ENCODE measurements around the gene CTNNA2. TPM values are rescaled to one million over a fixed set of nuclear protein-coding genes. Genes with fewer than 3 reads are reported as not detected.

CTNNA2 gene
- total and polyA plus RNA-seq, 9 of the 15 experiments (the other 6 are each of a cell fraction or from before 2014, with no cell fraction given), result 0.03 to 0.40 (median 0.15) TPM

GRCh38 chr2:80634590-80634989 lies 1121.7 kb downstream of the CTNNA2 start:
- 1% methylated on average over 4 of the region's 4 CpGs for WGBS (ENCODE audit: insufficient coverage, low coverage, missing lambda C conversion rate)
- DNase-seq (ENCODE audit: extremely low read depth in 1 of 4, low spot score in 3 of 4) (no peak), FAIRE-seq (no peak), ATAC-seq (no peak)
- H3K79me2 ChIP-seq (ENCODE audit: control insufficient read depth, insufficient read depth, low read length), result no peaks in the 10 kb centered on the region
- POLR2A ChIA-PET, result no interaction called here
- peak; percentile 50; the same call in 1 of the 2 replicates for TF ChIP-seq ZNF316 (IDR thresholded peaks at IDR 0.05)
- TF ChIP-seq FOS (IDR thresholded peaks at IDR 0.05; ENCODE audit: extremely low read depth, insufficient read length), result no peak
- no peak for TF ChIP-seq PHF21A (IDR thresholded peaks at IDR 0.05; ENCODE audit: borderline replicate concordance, low read depth)
- no peak for TF ChIP-seq EGR1 (conservative IDR thresholded peaks at IDR 0.05)
- TF ChIP-seq FOXA1 (IDR thresholded peaks at IDR 0.05; ENCODE audit: borderline replicate concordance), result no peak
- no peaks in the 10 kb centered on the region for H3K36me3 ChIP-seq (ENCODE audit: control insufficient read depth, insufficient read depth, low read length)
- in situ Hi-C loops (cut with MboI), result no loop called here
- H3K9me1 ChIP-seq (ENCODE audit: control insufficient read depth, insufficient read depth, low read length), result no peaks in the 10 kb centered on the region
- H3K27me3 ChIP-seq (ENCODE audit: control insufficient read depth in 2 of 2, insufficient read depth in 2 of 2, low read length in 2 of 2), result no peaks in the 10 kb centered on the region
- H3K9ac ChIP-seq (ENCODE audit: insufficient read depth in 1 of 2, low read depth in 2 of 2, low read length in 2 of 2), result no peak overlapping the region
- no peaks in the 10 kb centered on the region for H4K20me1 ChIP-seq (replicated peaks; ENCODE audit: control insufficient read depth, insufficient read depth, low read length)
- BruUV-seq (replicated peaks), result no TSS peak
- CTCF ChIA-PET (ENCODE audit: low intra/inter-chr PET ratio), result no interaction called here
- H3K27ac ChIP-seq (ENCODE audit: extremely low read depth, low read depth, low read length), result no peak overlapping the region
- H3K4me3 ChIP-seq, result no peak overlapping the region
- no peak overlapping the region for H2AFZ ChIP-seq (ENCODE audit: low read depth, low read length)
- no peak overlapping the region for H3K4me2 ChIP-seq (ENCODE audit: insufficient read depth, low read length)
- intact Hi-C loops (cut with micrococcal nuclease), result no loop called here
- H3K9me3 ChIP-seq (replicated peaks; ENCODE audit: control insufficient read depth, insufficient read depth, low read depth, low read length), result no peaks in the 10 kb centered on the region
- no peaks in the 10 kb centered on the region for H3K4me1 ChIP-seq (replicated peaks in 1 of 2; ENCODE audit: control insufficient read depth in 2 of 2, insufficient read depth in 2 of 2, low read length in 2 of 2)

GRCh38 chr2:80638783-80639182 lies 1125.9 kb downstream of the CTNNA2 start:
- no peak for DNase-seq (ENCODE audit: extremely low read depth in 1 of 4, low spot score in 3 of 4)
- H3K9me1 ChIP-seq (ENCODE audit: control insufficient read depth, insufficient read depth, low read length), result no peaks in the 10 kb centered on the region
- no peak for ATAC-seq
- H3K9me3 ChIP-seq (replicated peaks; ENCODE audit: control insufficient read depth, insufficient read depth, low read depth, low read length), result no peaks in the 10 kb centered on the region
- no peak overlapping the region for H2AFZ ChIP-seq (ENCODE audit: low read depth, low read length)
- WGBS (ENCODE audit: insufficient coverage, low coverage, missing lambda C conversion rate), result 0% methylated on average over 1 of the region's 1 CpG
- CTCF ChIA-PET (ENCODE audit: low intra/inter-chr PET ratio), result no interaction called here
- FAIRE-seq, result no peak
- no peak overlapping the region for H3K9ac ChIP-seq (ENCODE audit: insufficient read depth in 1 of 2, low read depth in 2 of 2, low read length in 2 of 2)
- H3K4me2 ChIP-seq (ENCODE audit: insufficient read depth, low read length), result no peak overlapping the region
- H3K27ac ChIP-seq (ENCODE audit: extremely low read depth, low read depth, low read length), result no peak overlapping the region
- in situ Hi-C loops (cut with MboI) (no loop called here), intact Hi-C loops (cut with micrococcal nuclease) (no loop called here)
- H3K79me2 ChIP-seq (ENCODE audit: control insufficient read depth, insufficient read depth, low read length), result no peaks in the 10 kb centered on the region
- POLR2A ChIA-PET, result no interaction called here
- H3K4me1 ChIP-seq (replicated peaks in 1 of 2; ENCODE audit: control insufficient read depth in 2 of 2, insufficient read depth in 2 of 2, low read length in 2 of 2), result no peaks in the 10 kb centered on the region
- no peak for TF ChIP-seq TEAD1 (CRISPR knock-in tag; IDR thresholded peaks at IDR 0.05)
- no peak for TF ChIP-seq IFI16 (CRISPR knock-in tag; IDR thresholded peaks at IDR 0.05)
- no peak for TF ChIP-seq TEAD4 (IDR thresholded peaks at IDR 0.05; ENCODE audit: low read length)
- TF ChIP-seq TEAD4 (CRISPR knock-in tag; IDR thresholded peaks at IDR 0.05; ENCODE audit: borderline replicate concordance), result no peak
- no peaks in the 10 kb centered on the region for H3K27me3 ChIP-seq (ENCODE audit: control insufficient read depth in 2 of 2, insufficient read depth in 2 of 2, low read length in 2 of 2)
- no peaks in the 10 kb centered on the region for H4K20me1 ChIP-seq (replicated peaks; ENCODE audit: control insufficient read depth, insufficient read depth, low read length)
- no peaks in the 10 kb centered on the region for H3K36me3 ChIP-seq (ENCODE audit: control insufficient read depth, insufficient read depth, low read length)
- H3K4me3 ChIP-seq, result no peak overlapping the region
- BruUV-seq (replicated peaks), result no TSS peak

All from K562 (cell line).